PC-3 (cell line): Measurements from ENCODE around the gene HEPHL1.
"Not testable (repeated sequence)": the region's sequence is repeated elsewhere in the genome, so short reads cannot be mapped to it uniquely, and the experiment has no call there.

ENCODE experiments used
- CTCF ChIP-seq: fragments of 300-600 bp; sonication (generic); conservative IDR thresholded peaks from 2 replicates; pipeline ENCODE4 v1.5.1; 2017; ENCODE audit warnings: antibody characterized with exemption, low read depth, mild to moderate bottlenecking, low read length
- EZH2 ChIP-seq: fragments of 300-600 bp; sonication (generic); IDR thresholded peaks from one replicate; pipeline ENCODE4 v1.6.1; 2017; ENCODE audit warnings: antibody characterized with exemption, mild to moderate bottlenecking, low read length; ENCODE audit not compliant: unreplicated experiment
- EZH2phosphoT487 ChIP-seq: fragments of 300-600 bp; sonication (generic); IDR thresholded peaks from 2 replicates; pipeline ENCODE4 v1.6.1; 2018; ENCODE audit warnings: mild to moderate bottlenecking, antibody characterized with exemption, low read length, borderline replicate concordance

- TF ChIP-seq CTCF, EZH2phosphoT487, EZH2: not testable (repeated sequence)
Measured at GRCh38 chr11:94120516-94120915, 99.4 kb downstream of the HEPHL1 start.
